Activated naive CD4-positive, alpha-beta T cell treated with anti-CD3 and anti-CD28 coated beads, Interleukin-2, amount 50 U/mL, for 24 hours (primary cell): Measurements from ENCODE around the gene LPP.

ENCODE experiments used
- H3K27ac Mint-ChIP-seq: one replicate; pipeline ENCODE4 v1.8.0; 2021; ENCODE audit warnings: mild to moderate bottlenecking, mixed read lengths
- H3K27me3 Mint-ChIP-seq: one replicate; pipeline ENCODE4 v1.8.0; 2021; ENCODE audit warnings: mixed read lengths
- H3K36me3 Mint-ChIP-seq: one replicate; pipeline ENCODE4 v1.8.0; 2021; ENCODE audit warnings: mixed read lengths
- H3K4me1 Mint-ChIP-seq: one replicate; pipeline ENCODE4 v1.8.0; 2021; ENCODE audit warnings: mixed read lengths
- H3K4me3 Mint-ChIP-seq: one replicate; pipeline ENCODE4 v1.8.0; 2021; ENCODE audit warnings: mild to moderate bottlenecking, mixed read lengths
- H3K9me3 Mint-ChIP-seq: one replicate; pipeline ENCODE4 v1.8.0; 2021; ENCODE audit warnings: mixed read lengths

LPP gene

GRCh38 chr3:188211476-188211875, 57.5 kb downstream of the LPP start:
- Mint-ChIP-seq H3K9me3 (no peaks in the 10 kb centered on the region), H3K27me3 (no peaks in the 10 kb centered on the region), H3K4me3 (no peak overlapping the region), H3K27ac (no peak overlapping the region), H3K4me1 (peaks cover 16% of the 10 kb centered on the region), H3K36me3 (peaks cover 6% of the 10 kb centered on the region)

GRCh38 chr3:188212308-188212969, 58.5 kb downstream of the LPP start:
- Mint-ChIP-seq H3K4me3 (no peak overlapping the region), H3K9me3 (no peaks in the 10 kb centered on the region), H3K4me1 (peaks cover 22% of the 10 kb centered on the region), H3K27me3 (no peaks in the 10 kb centered on the region), H3K27ac (no peak overlapping the region), H3K36me3 (peaks cover 6% of the 10 kb centered on the region)

GRCh38 chr3:188214442-188214841, 60.5 kb downstream of the LPP start:
- Mint-ChIP-seq H3K36me3 (peaks cover 6% of the 10 kb centered on the region), H3K27ac (no peak overlapping the region), H3K4me3 (no peak overlapping the region), H3K4me1 (peaks cover 22% of the 10 kb centered on the region), H3K27me3 (no peaks in the 10 kb centered on the region), H3K9me3 (no peaks in the 10 kb centered on the region)

GRCh38 chr3:188215129-188215528, 61.2 kb downstream of the LPP start:
- Mint-ChIP-seq H3K4me3 (no peak overlapping the region), H3K36me3 (peaks cover 10% of the 10 kb centered on the region)

GRCh38 chr3:188217011-188217463, 63.1 kb downstream of the LPP start:
- Mint-ChIP-seq H3K4me3 (no peak overlapping the region), H3K4me1 (peaks cover 22% of the 10 kb centered on the region), H3K9me3 (no peaks in the 10 kb centered on the region), H3K36me3 (peaks cover 11% of the 10 kb centered on the region), H3K27me3 (no peaks in the 10 kb centered on the region), H3K27ac (no peak overlapping the region)

More at GRCh38 chr3:188215129-188215528, 61.2 kb downstream of the LPP start:
- Mint-ChIP-seq H3K27me3 (no peaks in the 10 kb centered on the region), H3K27ac (no peak overlapping the region), H3K9me3 (no peaks in the 10 kb centered on the region), H3K4me1 (peaks cover 22% of the 10 kb centered on the region)

GRCh38 chr3:188217726-188218125, 63.8 kb downstream of the LPP start:
- no peak overlapping the region for H3K27ac Mint-ChIP-seq
- no peak overlapping the region for H3K4me3 Mint-ChIP-seq
- H3K36me3 Mint-ChIP-seq, result peaks cover 11% of the 10 kb centered on the region
- peaks cover 22% of the 10 kb centered on the region for H3K4me1 Mint-ChIP-seq
- H3K27me3 Mint-ChIP-seq, result no peaks in the 10 kb centered on the region
- H3K9me3 Mint-ChIP-seq, result no peaks in the 10 kb centered on the region

GRCh38 chr3:188218603-188219002, 64.6 kb downstream of the LPP start:
- Mint-ChIP-seq H3K27me3 (no peaks in the 10 kb centered on the region), H3K27ac (no peak overlapping the region), H3K4me3 (no peak overlapping the region), H3K36me3 (peaks cover 12% of the 10 kb centered on the region), H3K4me1 (peaks cover 20% of the 10 kb centered on the region), H3K9me3 (no peaks in the 10 kb centered on the region)

GRCh38 chr3:188219147-188219546, 65.2 kb downstream of the LPP start:
- H3K27ac Mint-ChIP-seq, result no peak overlapping the region
- H3K27me3 Mint-ChIP-seq, result no peaks in the 10 kb centered on the region
- H3K4me3 Mint-ChIP-seq, result no peak overlapping the region
- H3K4me1 Mint-ChIP-seq, result peaks cover 15% of the 10 kb centered on the region
- H3K9me3 Mint-ChIP-seq, result no peaks in the 10 kb centered on the region
- H3K36me3 Mint-ChIP-seq, result peaks cover 15% of the 10 kb centered on the region

GRCh38 chr3:188220097-188220788, 66.3 kb downstream of the LPP start:
- Mint-ChIP-seq H3K9me3 (no peaks in the 10 kb centered on the region), H3K27ac (no peak overlapping the region), H3K4me3 (no peak overlapping the region), H3K27me3 (no peaks in the 10 kb centered on the region), H3K4me1 (peaks cover 11% of the 10 kb centered on the region), H3K36me3 (peaks cover 19% of the 10 kb centered on the region)

- Mint-ChIP-seq H3K4me3 (no peak overlapping the region), H3K27ac (no peak overlapping the region), H3K9me3 (no peaks in the 10 kb centered on the region), H3K27me3 (no peaks in the 10 kb centered on the region), H3K36me3 (peaks cover 21% of the 10 kb centered on the region), H3K4me1 (peaks cover 11% of the 10 kb centered on the region)
Observed at GRCh38 chr3:188220988-188221818, 67.2 kb downstream of the LPP start.

GRCh38 chr3:188223936-188224335, 70.0 kb downstream of the LPP start:
- Mint-ChIP-seq H3K27ac (no peak overlapping the region), H3K4me1 (no peaks in the 10 kb centered on the region), H3K4me3 (no peak overlapping the region), H3K27me3 (no peaks in the 10 kb centered on the region), H3K9me3 (no peaks in the 10 kb centered on the region), H3K36me3 (peaks cover 31% of the 10 kb centered on the region)

- Mint-ChIP-seq H3K27me3 (no peaks in the 10 kb centered on the region), H3K36me3 (peaks cover 26% of the 10 kb centered on the region), H3K4me3 (no peak overlapping the region), H3K27ac (no peak overlapping the region), H3K9me3 (no peaks in the 10 kb centered on the region), H3K4me1 (no peaks in the 10 kb centered on the region)
Observed at GRCh38 chr3:188227442-188227841, 73.5 kb downstream of the LPP start.

GRCh38 chr3:188229177-188229576, 75.2 kb downstream of the LPP start:
- no peak overlapping the region for H3K27ac Mint-ChIP-seq

GRCh38 chr3:188229726-188230125, 75.8 kb downstream of the LPP start:
- Mint-ChIP-seq H3K36me3 (peaks cover 20% of the 10 kb centered on the region), H3K4me3 (no peak overlapping the region), H3K4me1 (peaks cover 10% of the 10 kb centered on the region), H3K27me3 (no peaks in the 10 kb centered on the region), H3K9me3 (no peaks in the 10 kb centered on the region), H3K27ac (no peak overlapping the region)

More at GRCh38 chr3:188229177-188229576, 75.2 kb downstream of the LPP start:
- H3K4me3 Mint-ChIP-seq, result no peak overlapping the region
- H3K4me1 Mint-ChIP-seq, result peaks cover 5% of the 10 kb centered on the region
- H3K36me3 Mint-ChIP-seq, result peaks cover 21% of the 10 kb centered on the region
- H3K9me3 Mint-ChIP-seq, result no peaks in the 10 kb centered on the region
- no peaks in the 10 kb centered on the region for H3K27me3 Mint-ChIP-seq

- Mint-ChIP-seq H3K36me3 (peaks cover 15% of the 10 kb centered on the region), H3K27ac (no peak overlapping the region), H3K9me3 (no peaks in the 10 kb centered on the region), H3K4me3 (no peak overlapping the region), H3K4me1 (peaks cover 14% of the 10 kb centered on the region), H3K27me3 (no peaks in the 10 kb centered on the region)
Observed at GRCh38 chr3:188230962-188231361, 77.0 kb downstream of the LPP start.

- Mint-ChIP-seq H3K27ac (no peak overlapping the region), H3K36me3 (peaks cover 15% of the 10 kb centered on the region), H3K4me3 (no peak overlapping the region), H3K4me1 (peaks cover 18% of the 10 kb centered on the region), H3K27me3 (no peaks in the 10 kb centered on the region), H3K9me3 (no peaks in the 10 kb centered on the region)
Observed at GRCh38 chr3:188231456-188231855, 77.5 kb downstream of the LPP start.
